CD14-positive monocyte (primary cell): ENCODE data around the gene RBM45. TPM values are rescaled to one million over a fixed set of nuclear protein-coding genes. Genes with fewer than 3 reads are reported as not detected.
"Not testable (repeated sequence)": the region's sequence is repeated elsewhere in the genome, so short reads cannot be mapped to it uniquely, and the experiment has no call there.

Experiments used
- DNase-seq, 3 donors: peaks; one replicate each; pipeline ENCODE4 v3.0.0-alpha.2; 2011 to 2022
- H2AFZ ChIP-seq: 2 replicates; pipeline ENCODE4 v1.6.0; 2012; ENCODE audit warnings: mild to moderate bottlenecking, low read depth, low read length, inconsistent platforms; ENCODE audit not compliant: insufficient read depth, poor library complexity, severe bottlenecking
- H3K27ac ChIP-seq, 2 donors: 1 replicate in 1 of 2; 2 replicates in 1 of 2; pipeline ENCODE4 v1.5.1; 2012 to 2013; ENCODE audit warnings: low read length in 2 of 2, control low read depth in 1 of 2, inconsistent platforms in 1 of 2, low read depth in 1 of 2, mild to moderate bottlenecking in 1 of 2
- H3K27me3 ChIP-seq, 2 donors: one replicate each; pipeline versions ENCODE4 v1.6.0 to v1.6.1; 2011 to 2013; ENCODE audit warnings: low read length in 2 of 2; ENCODE audit not compliant: control insufficient read depth in 2 of 2, insufficient read depth in 2 of 2
- H3K36me3 ChIP-seq, 2 donors: replicated peaks in 1 of 2; 1 replicate in 1 of 2; 2 replicates in 1 of 2; pipeline versions ENCODE4 v1.5.1 to v1.6.1; 2012 to 2013; ENCODE audit warnings: low read length in 2 of 2, control low read depth in 1 of 2, inconsistent platforms in 1 of 2, mild to moderate bottlenecking in 1 of 2; ENCODE audit not compliant: insufficient read depth in 2 of 2, control insufficient read depth in 1 of 2
- H3K4me1 ChIP-seq, 2 donors: 1 replicate in 1 of 2; 2 replicates in 1 of 2; pipeline versions ENCODE4 v1.5.1 to v1.6.1; 2012 to 2013; ENCODE audit warnings: low read length in 2 of 2, control low read depth in 1 of 2, inconsistent platforms in 1 of 2, mild to moderate bottlenecking in 1 of 2, moderate library complexity in 1 of 2; ENCODE audit not compliant: insufficient read depth in 2 of 2, control insufficient read depth in 1 of 2
- H3K4me2 ChIP-seq: replicated peaks from 2 replicates; pipeline ENCODE3; 2012; ENCODE audit warnings: low read length, moderate library complexity, mild to moderate bottlenecking; ENCODE audit not compliant: poor library complexity, severe bottlenecking; ENCODE audit errors: extremely low read depth
- H3K4me3 ChIP-seq, 3 experiments: fragments of 200-600 bp in 1 of 3; sonication (generic) in 1 of 3; replicated peaks in 1 of 3; 1 replicate in 2 of 3; 2 replicates in 1 of 3; pipeline ENCODE4 v1.5.1; 2011 to 2013; ENCODE audit warnings: low read length in 3 of 3, mild to moderate bottlenecking in 3 of 3, control low read depth in 2 of 3, low read depth in 2 of 3, inconsistent platforms in 1 of 3, moderate library complexity in 1 of 3
- H3K79me2 ChIP-seq: 2 replicates; pipeline ENCODE4 v1.6.0; 2012; ENCODE audit warnings: mild to moderate bottlenecking, control low read depth, inconsistent platforms, low read length, moderate library complexity; ENCODE audit not compliant: insufficient read depth
- H3K9ac ChIP-seq: 2 replicates; pipeline ENCODE4 v1.6.0; 2017; ENCODE audit warnings: low read length, mild to moderate bottlenecking; ENCODE audit not compliant: insufficient read depth, poor library complexity, severe bottlenecking
- H3K9me3 ChIP-seq, 2 donors: replicated peaks in 1 of 2; 1 replicate in 1 of 2; 2 replicates in 1 of 2; pipeline versions ENCODE4 v1.5.1 to v1.6.1; 2012 to 2013; ENCODE audit warnings: low read length in 2 of 2, control low read depth in 1 of 2; ENCODE audit not compliant: control insufficient read depth in 1 of 2, insufficient read depth in 1 of 2
- H4K20me1 ChIP-seq: 2 replicates; pipeline ENCODE4 v1.6.0; 2012; ENCODE audit warnings: mild to moderate bottlenecking, low read length, control low read depth, moderate library complexity; ENCODE audit not compliant: insufficient read depth
- H3K27ac Mint-ChIP-seq, 7 donors: one replicate each; pipeline ENCODE4 v1.8.0; 2020; ENCODE audit warnings: mild to moderate bottlenecking in 7 of 7, mixed read lengths in 7 of 7, moderate library complexity in 6 of 7, inconsistent platforms in 2 of 7
- H3K27me3 Mint-ChIP-seq, 3 donors: one replicate each; pipeline ENCODE4 v1.8.0; 2021 to 2022; ENCODE audit warnings: low read depth in 3 of 3, mild to moderate bottlenecking in 3 of 3, mixed read lengths in 3 of 3, moderate library complexity in 3 of 3, inconsistent platforms in 1 of 3
- H3K36me3 Mint-ChIP-seq, 2 donors: one replicate each; pipeline ENCODE4 v1.8.0; 2020; ENCODE audit warnings: mixed read lengths in 2 of 2, inconsistent platforms in 1 of 2, mild to moderate bottlenecking in 1 of 2
- H3K4me1 Mint-ChIP-seq: one replicate; pipeline ENCODE4 v1.8.0; 2020; ENCODE audit warnings: mild to moderate bottlenecking, mixed read lengths
- H3K4me3 Mint-ChIP-seq, 2 donors: one replicate each; pipeline ENCODE4 v1.8.0; 2020; ENCODE audit warnings: mild to moderate bottlenecking in 2 of 2, mixed read lengths in 2 of 2, moderate library complexity in 1 of 2
- H3K9me3 Mint-ChIP-seq, 7 donors: one replicate each; pipeline ENCODE4 v1.8.0; 2020 to 2022; ENCODE audit warnings: mixed read lengths in 7 of 7, mild to moderate bottlenecking in 6 of 7, moderate library complexity in 6 of 7, inconsistent platforms in 2 of 7
- CTCF ChIP-seq: fragments of 200-600 bp; IDR thresholded peaks from one replicate; pipeline ENCODE4 v1.8.0; 2022; ENCODE audit warnings: antibody characterized with exemption, mild to moderate bottlenecking
- WGBS: methylation state at CpG from one replicate; pipeline ENCODE4 v1.1.5; 2013; ENCODE audit warnings: missing lambda C conversion rate; ENCODE audit not compliant: insufficient coverage; 5-methylcytosine and 5-hydroxymethylcytosine counted together
- intact Hi-C, 2 donors: fragments of 100-400 bp; cut with micrococcal nuclease; formaldehyde crosslinking; loops; one replicate each; pipeline versions ENCODE4 v1.15.0 to v1.15.1; 2023
- polyA plus RNA-seq, 3 donors: library from polyadenylated mRNA; depleted of rRNA in 1 of 3; unstranded in 2 of 3; stranded (reverse) in 1 of 3; fragments of 300-500 nt in 2 of 3; fragments of >200 nt in 1 of 3; fragmentation: Illumina TruSeq in 2 of 3; gene quantifications; 1 replicate in 2 of 3; 2 replicates in 1 of 3; pipeline ENCODE4 v1.2.3, GENCODE V29; 2012 to 2021

The RBM45 gene
- polyA plus RNA-seq, 3 donors, result 5.7 to 6.6 (median 5.9) TPM

DNA sequence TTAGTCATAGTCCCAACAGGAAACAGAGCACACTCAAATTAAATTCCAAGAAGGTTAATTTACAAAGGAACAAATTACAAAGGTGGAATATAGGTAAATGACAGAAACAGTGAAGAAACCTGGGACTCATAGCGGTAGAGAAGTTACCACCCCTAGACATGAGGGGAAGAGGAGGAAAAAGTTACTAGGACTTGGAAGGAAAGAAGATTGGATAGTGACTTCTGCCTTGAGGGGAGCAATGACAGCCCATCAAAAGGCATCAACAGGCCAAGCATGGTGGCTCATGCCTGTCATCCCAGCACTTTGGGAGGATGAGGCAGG lies 37.3 kb upstream of the RBM45 start:
- Histone ChIP-seq H3K36me3 (no peaks in the 10 kb centered on the region), H3K4me3 (no peak overlapping the region), H3K9ac (no peak overlapping the region), H4K20me1 (no peaks in the 10 kb centered on the region), H2AFZ (no peak overlapping the region), H3K9me3 (no peaks in the 10 kb centered on the region), H3K4me2 (no peak overlapping the region), H3K27ac (no peak overlapping the region), H3K27me3 (peaks cover 7 to 18% of the 10 kb centered on the region in 2 donors), H3K79me2 (no peaks in the 10 kb centered on the region), H3K4me1 (peaks cover 14 to 17% of the 10 kb centered on the region in 2 donors)
- H3K36me3 Mint-ChIP-seq, result no peaks in the 10 kb centered on the region
- DNase-seq, result no peak
- no peak for TF ChIP-seq CTCF
- no peak overlapping the region for H3K27ac Mint-ChIP-seq
- H3K4me1 Mint-ChIP-seq, result peaks cover 27% of the 10 kb centered on the region
- intact Hi-C loops, result no loop called here
- H3K27me3 Mint-ChIP-seq, result peaks cover 16 to 27% (median 24%) of the 10 kb centered on the region in 3 donors
- 100% methylated on average over 1 of the region's 1 CpG for WGBS
- peaks cover 0 to 5% (median 2%) of the 10 kb centered on the region in 7 donors for H3K9me3 Mint-ChIP-seq
- no peak overlapping the region for H3K4me3 Mint-ChIP-seq

DNA sequence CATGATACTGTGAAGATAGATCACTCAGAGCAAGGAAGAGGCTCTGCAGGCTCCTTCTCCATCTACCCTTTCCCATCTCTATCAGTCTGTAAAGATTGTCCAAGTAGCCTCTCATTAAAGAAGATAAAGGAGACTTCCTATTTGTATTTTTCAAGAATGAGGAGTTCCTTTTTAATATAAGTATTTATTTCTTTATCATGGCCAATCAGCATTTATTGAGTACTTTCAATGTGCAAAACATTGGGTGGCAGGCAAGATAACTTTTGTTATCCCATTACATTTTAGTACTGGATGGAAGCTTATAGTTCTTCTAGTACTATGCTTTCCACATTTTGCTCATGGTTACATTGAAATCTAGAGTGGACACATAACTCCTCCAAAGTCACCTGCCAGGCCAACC lies 36.1 kb upstream of the RBM45 start:
- Histone ChIP-seq H3K79me2 (no peaks in the 10 kb centered on the region), H3K4me1 (peaks cover 14 to 17% of the 10 kb centered on the region in 2 donors), H4K20me1 (no peaks in the 10 kb centered on the region), H3K27ac (no peak overlapping the region), H2AFZ (no peak overlapping the region), H3K9ac (no peak overlapping the region), H3K27me3 (peaks cover 7 to 16% of the 10 kb centered on the region in 2 donors), H3K4me2 (no peak overlapping the region), H3K36me3 (no peaks in the 10 kb centered on the region), H3K9me3 (no peaks in the 10 kb centered on the region), H3K4me3 (no peak overlapping the region)
- Mint-ChIP-seq H3K9me3 (peaks cover 0 to 5% (median 2%) of the 10 kb centered on the region in 7 donors), H3K4me3 (no peak overlapping the region), H3K27ac (no peak overlapping the region), H3K27me3 (peaks cover 15 to 21% (median 21%) of the 10 kb centered on the region in 3 donors), H3K36me3 (no peaks in the 10 kb centered on the region), H3K4me1 (peaks cover 27% of the 10 kb centered on the region)
- DNase-seq, result no peak
- TF ChIP-seq CTCF, result no peak
- intact Hi-C loops, result no loop called here

DNA sequence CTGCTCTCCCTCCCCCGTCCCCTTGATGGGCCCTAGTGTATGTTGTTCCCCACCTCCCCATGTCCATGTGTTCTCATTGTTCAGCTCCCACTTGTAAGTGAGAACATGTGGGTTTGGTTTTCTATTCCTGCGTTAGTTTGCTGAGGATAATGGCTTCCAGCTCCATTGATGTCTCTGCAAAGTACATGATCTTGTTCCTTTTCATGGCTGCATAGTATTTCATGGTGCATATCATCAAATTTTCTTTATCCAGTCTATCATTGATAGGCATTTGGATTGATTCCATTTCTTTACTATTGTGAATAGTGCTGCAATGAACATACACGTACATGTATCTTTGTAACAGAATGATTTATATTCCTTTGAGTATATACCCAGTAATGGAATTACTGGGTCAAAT lies 33.0 kb upstream of the RBM45 start:
- not testable (repeated sequence) for H3K4me2 ChIP-seq, H3K4me1 Mint-ChIP-seq
- WGBS, result no CpG with 5 or more reads among the region's 3 CpGs

More for the DNA sequence above, 33.0 kb upstream of the RBM45 start:
- H3K4me3 Mint-ChIP-seq, DNase-seq, H3K27ac Mint-ChIP-seq, H3K4me3 ChIP-seq, H3K36me3 Mint-ChIP-seq, H3K27me3 Mint-ChIP-seq, H3K27me3 ChIP-seq, H3K36me3 ChIP-seq, H3K4me1 ChIP-seq, H3K79me2 ChIP-seq, H3K9ac ChIP-seq, H2AFZ ChIP-seq, H3K27ac ChIP-seq, H3K9me3 Mint-ChIP-seq, H3K9me3 ChIP-seq, H4K20me1 ChIP-seq, intact Hi-C loops: not testable (repeated sequence)
